Stimulated activated CD8-positive, alpha-beta memory T cell treated with anti-CD3 and anti-CD28 coated beads, Interleukin-12 subunit alpha, Interleukin-12 subunit beta, amount 100 ng/mL, for 24 hours (primary cell): ENCODE data around the gene SBSN.

Source experiments
- DNase-seq: peaks from one replicate; pipeline ENCODE4 v3.0.0-alpha.2; 2020; ENCODE audit errors: extremely low read depth

SBSN gene

GRCh38 chr19:35509018-35509652 lies 19.0 kb downstream of the SBSN start:
- no peak for DNase-seq

- no peak for DNase-seq
Measured at GRCh38 chr19:35508129-35508528, 20.0 kb downstream of the SBSN start.

DNA sequence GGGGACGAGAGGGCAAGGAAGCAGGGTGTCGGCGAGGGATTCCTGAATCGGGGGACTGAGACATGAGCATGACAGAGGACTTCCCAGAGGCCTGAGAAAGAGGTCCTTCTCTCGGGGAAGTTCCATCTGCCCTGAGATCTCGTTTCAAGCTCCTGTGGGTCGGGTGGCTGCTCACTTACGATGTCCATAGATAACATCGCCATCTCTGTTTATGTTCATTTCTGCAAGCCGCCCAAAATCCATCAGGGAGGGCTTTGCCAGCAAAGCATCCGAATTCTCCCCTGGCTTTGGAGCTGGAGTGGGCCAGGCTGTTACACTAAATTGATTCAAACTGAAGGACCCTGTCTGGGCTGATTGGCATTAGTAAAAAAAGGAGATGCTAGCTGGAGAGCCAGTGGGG lies 20.6 kb downstream of the SBSN start:
- DNase-seq = no peak

- no peak for DNase-seq
Measured at GRCh38 chr19:35506011-35506410, 22.1 kb downstream of the SBSN start.

GRCh38 chr19:35502751-35503150 lies 25.4 kb downstream of the SBSN start:
- DNase-seq = no peak

DNA sequence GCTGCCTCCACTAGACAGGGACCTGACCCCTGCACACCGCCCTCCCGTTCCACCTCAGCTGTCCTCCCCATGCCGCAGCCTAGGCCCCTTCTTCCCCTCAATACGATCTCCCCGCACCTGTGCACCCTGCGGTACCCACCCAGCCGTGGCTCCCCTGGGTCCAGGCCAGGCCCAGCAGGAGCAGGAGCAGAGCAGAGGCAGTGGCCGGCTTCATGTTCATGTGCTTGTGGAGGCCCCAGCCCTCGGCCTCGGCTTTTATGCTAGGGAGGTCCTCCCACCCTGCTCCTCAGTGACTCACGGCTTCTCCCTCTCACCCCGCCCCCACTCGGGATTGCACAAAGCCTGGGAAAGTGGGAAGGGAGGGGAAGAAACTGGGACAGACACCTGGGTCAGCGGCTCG lies 26.4 kb downstream of the SBSN start:
- no peak for DNase-seq

DNA sequence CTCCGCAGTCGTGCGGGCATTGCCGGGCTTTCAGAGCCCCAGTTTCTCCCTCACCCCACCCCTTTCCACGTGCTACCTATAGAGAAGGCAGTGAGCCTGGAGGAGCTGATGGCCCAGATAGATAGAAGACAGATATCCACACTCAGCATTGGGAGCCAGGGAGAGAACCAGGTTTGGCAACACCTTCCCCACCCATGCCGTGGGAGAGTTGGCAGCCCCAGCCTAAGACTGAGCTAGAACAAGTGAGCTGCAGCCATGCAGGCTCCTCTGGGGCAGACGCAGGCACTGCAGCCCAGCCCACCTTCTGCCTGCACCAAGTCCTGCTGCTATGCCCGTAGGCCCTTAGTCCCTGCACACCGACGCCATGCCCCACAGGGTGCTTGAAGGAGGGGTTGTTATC lies 27.5 kb downstream of the SBSN start:
- DNase-seq = no peak

- no peak for DNase-seq
Measured at GRCh38 chr19:35498984-35499527, 29.1 kb downstream of the SBSN start.

GRCh38 chr19:35498220-35498619 lies 29.9 kb downstream of the SBSN start:
- DNase-seq = no peak

GRCh38 chr19:35497406-35497805 lies 30.7 kb downstream of the SBSN start:
- DNase-seq = no peak

- peak; percentile 51 for DNase-seq
Measured at GRCh38 chr19:35495107-35496064, 32.7 kb downstream of the SBSN start.

DNA sequence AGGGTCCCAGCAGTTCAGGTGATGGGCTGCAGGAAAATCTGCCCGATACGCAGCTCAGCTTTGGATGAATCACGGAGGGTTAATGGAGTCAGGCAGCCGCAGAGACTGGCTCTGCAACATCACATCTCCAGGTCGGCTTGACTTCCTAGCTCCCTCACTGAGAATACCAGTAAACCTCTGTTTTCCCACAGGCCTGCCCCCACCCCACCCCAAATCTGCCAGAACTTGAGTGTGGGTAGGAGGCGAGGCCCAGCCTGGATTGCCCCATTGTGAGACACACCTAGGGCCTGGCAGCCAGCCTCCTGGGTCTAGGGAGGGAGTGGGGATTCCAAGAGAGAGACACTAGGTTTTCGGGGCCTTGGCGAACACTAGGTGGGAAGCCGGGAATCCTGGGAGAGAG lies 34.1 kb downstream of the SBSN start:
- DNase-seq = no peak

DNA sequence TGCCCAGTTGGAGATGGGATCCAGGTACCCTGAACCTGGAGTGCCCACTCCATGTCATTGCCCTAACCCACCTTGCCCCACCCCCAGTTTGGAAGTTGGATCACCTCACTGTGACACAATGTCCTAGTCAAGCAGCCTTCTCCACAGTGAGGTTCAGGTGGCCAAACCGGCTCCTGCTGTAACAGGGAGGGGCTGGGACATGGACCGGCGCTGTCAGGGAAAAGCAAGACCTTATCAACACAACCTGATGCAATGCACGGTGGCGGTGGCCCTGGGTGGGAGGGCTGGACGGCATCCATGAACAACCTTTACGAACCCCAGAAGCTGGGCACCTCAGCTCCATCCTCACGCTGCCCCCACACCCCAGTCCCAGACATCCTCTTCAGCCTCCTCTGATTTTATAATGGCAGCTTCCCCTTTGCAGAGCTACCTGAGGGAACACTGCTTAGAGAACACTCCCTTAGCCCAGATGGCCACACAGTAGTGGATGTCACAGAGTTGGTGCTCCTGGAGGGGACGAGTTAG lies 36.2 kb downstream of the SBSN start:
- DNase-seq = no peak

DNA sequence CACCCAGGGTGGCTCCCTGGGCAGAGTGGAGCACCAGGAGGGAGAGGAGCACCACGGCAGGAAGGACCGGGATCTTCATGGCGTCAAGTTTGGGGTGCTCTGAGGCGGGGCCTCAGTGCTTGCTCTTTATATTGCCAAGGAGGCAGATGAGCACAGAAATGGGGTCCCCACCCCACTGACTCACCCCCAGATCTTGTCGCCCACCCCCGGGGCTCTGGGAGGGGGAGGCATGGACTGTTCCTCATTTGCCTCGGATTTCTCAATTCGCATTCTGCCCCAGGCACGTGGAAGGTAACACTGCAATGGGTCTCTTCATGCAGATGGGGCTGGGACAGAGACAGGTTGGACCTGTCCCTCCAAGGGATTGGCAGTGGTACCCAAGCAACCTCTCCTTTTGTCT lies 37.7 kb downstream of the SBSN start, which contains the start of gene KRTDAP:
Gene KRTDAP, minus strand, starts transcription at position 101 of the 400 bp plus-strand sequence. Its CDS starts 22 bp downstream, at position 79.
- DNase-seq = no peak

DNA sequence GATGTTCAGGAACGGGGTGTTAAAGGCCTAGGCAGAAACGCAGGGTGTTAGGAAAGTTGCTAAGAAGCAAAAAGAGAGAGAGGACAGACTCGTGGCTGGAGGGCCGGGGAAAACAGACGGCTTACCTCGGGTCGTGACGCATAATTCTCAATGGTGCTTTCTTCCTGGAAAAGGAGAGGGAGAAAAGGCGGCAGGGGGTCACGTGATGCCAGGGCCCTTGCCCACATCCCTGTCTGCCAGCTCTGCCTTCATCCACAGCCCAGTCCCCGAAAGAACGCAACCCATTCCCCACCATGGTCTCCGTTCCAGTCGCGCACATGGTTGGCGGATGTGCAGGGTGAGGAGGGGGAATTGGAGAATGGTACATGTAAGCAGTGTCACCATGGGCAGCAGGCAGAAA lies 39.4 kb downstream of the SBSN start:
- DNase-seq = no peak

DNA sequence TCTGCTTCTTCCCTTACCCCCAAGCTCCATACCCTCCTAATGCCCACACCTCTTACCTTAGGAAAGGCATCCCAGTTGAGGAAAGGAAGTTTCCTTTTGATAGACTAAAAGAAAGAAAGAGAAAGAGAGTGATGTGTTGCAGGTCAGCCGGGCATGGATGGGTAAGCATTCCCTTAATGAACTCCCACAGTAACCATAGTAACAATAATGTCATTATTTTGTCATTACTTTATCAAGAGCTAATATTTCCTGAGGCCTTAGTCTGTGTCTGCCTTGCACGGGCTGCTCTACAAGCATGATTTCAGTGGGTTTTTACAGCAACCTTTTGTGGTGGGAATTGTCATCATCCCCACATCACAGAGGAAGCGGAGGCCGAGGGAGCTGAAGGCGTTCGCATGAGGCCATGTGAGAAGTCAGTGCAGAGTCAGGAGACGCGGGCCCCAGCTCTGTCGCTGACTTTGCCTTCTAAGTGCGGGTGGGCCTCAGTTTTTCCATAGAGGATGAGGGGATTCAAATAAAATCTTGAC lies 40.4 kb downstream of the SBSN start:
- no peak for DNase-seq

DNA sequence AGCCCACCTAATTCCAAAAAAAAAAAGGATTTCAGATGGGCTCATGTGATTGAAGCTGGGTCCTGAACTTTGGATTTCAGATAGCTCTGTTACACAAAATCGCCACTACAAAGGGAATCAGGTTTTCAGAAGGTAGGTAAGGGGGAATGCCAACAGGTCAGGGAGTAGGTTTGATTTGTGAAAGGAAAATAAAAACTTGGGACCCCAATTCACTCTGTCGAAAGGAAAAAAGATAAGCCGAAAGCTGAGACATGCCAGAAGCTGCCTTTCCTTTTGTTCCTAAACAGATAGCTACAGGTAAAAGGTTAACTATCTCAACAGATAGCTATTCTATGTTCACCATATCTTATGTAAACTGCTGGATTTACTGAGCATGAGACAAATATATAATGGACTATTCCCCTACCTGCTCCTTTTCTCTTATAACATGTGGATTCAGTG lies 41.8 kb downstream of the SBSN start:
- DNase-seq = no peak

- DNase-seq = no peak
Measured at GRCh38 chr19:35484252-35485036, 43.7 kb downstream of the SBSN start.

GRCh38 chr19:35483089-35483488 lies 45.0 kb downstream of the SBSN start:
- no peak for DNase-seq

DNA sequence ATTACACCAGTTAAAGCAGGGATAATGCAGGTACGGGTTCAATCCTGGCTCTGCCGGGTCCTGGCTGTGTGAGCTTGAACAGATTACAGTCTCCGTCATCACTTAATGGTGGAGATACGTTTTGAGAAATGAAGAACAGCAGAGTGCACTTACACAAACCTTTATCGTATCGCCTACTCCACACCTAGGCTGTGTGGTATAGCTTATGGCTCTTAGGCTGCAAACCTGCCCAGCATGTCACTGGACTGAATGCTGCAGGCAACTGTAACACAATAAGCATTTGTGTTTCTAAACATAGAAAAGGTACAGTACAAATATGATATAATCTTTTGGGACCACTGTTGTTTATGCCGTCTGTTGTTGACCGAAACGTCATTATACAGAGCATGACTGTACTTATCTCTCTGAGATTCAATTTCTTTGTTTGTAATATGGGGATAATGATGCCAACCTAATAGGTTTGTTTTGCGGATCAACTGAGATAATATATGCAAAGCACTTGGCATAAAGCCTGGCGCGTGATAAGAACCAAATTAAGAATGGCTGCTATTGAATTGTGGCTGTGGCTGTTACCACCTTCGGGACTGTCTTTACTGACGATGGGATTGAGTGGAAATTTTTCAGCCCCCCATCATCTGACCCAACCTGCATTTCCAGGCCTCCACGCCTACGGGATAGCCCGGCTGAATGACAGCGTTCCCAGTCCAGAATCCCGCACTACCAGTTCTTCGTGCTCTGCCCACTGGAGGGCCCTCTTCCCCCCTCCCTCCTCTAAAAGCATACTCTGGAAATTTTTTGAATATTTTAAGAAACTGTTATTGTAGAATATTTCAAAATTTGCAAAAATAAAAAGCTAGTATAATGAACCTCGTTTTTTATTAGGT lies 49.1 kb downstream of the SBSN start:
- no peak for DNase-seq
